Endothelial cell of umbilical vein (primary cell): ENCODE measurements around the gene HHATL.

Source experiments
- EZH2 ChIP-seq: IDR thresholded peaks from 2 replicates; pipeline ENCODE4 v1.6.1; 2012; ENCODE audit warnings: borderline replicate concordance, low read depth, mild to moderate bottlenecking, moderate library complexity, low read length, inconsistent platforms; ENCODE audit not compliant: severe bottlenecking
- JUN ChIP-seq: IDR thresholded peaks from 2 replicates; pipeline ENCODE4 v1.6.1; 2011; ENCODE audit warnings: borderline replicate concordance, low read depth; ENCODE audit not compliant: insufficient read length, insufficient read depth
- POLR2A ChIP-seq: IDR thresholded peaks from 2 replicates; pipeline ENCODE4 v1.6.1; 2012; ENCODE audit warnings: low read depth, mild to moderate bottlenecking, control low read depth, low read length
- POLR2AphosphoS5 ChIP-seq: IDR thresholded peaks from 2 replicates; pipeline ENCODE4 v1.6.1; 2012; ENCODE audit warnings: low read depth, mild to moderate bottlenecking, control low read depth, low read length, moderate library complexity; ENCODE audit not compliant: insufficient read depth
- TF ChIP-seq, protein P1 (sequence below), 2 donors: IDR thresholded peaks; 1 replicate in 1 of 2; 2 replicates in 1 of 2; pipeline ENCODE4 v1.5.1; 2011; ENCODE audit warnings: low read length in 2 of 2, mild to moderate bottlenecking in 2 of 2, moderate library complexity in 2 of 2, control low read depth in 1 of 2, inconsistent platforms in 1 of 2, low read depth in 1 of 2; ENCODE audit not compliant: insufficient read depth in 1 of 2; ENCODE audit errors: extremely low read depth in 1 of 2
- TF ChIP-seq, protein P2 (sequence below): IDR thresholded peaks from 2 replicates; pipeline ENCODE4 v1.6.1; 2011; ENCODE audit not compliant: insufficient read depth, insufficient read length

DNA sequence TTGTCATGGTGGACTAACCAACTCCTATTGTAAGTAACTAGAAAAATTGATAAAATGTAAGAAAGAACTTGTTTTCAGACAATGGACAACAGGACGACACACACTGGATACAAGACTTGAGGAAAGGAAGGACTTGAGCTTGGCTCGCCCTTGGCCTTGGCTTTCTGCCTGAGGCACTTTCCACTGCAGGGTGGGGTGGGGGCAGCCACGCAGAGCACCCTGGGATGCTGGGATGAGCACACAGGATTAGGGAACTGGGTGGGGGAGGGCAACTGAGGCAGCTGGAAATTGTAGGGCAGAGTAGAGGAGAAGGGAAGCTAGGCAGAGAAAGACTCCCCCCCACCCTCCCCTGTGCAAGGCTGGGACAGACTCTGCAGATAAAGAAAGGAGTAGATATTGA is 25.5 kb upstream of the HHATL start:
- no peak for TF ChIP-seq EZH2
- TF ChIP-seq, protein P1, sequence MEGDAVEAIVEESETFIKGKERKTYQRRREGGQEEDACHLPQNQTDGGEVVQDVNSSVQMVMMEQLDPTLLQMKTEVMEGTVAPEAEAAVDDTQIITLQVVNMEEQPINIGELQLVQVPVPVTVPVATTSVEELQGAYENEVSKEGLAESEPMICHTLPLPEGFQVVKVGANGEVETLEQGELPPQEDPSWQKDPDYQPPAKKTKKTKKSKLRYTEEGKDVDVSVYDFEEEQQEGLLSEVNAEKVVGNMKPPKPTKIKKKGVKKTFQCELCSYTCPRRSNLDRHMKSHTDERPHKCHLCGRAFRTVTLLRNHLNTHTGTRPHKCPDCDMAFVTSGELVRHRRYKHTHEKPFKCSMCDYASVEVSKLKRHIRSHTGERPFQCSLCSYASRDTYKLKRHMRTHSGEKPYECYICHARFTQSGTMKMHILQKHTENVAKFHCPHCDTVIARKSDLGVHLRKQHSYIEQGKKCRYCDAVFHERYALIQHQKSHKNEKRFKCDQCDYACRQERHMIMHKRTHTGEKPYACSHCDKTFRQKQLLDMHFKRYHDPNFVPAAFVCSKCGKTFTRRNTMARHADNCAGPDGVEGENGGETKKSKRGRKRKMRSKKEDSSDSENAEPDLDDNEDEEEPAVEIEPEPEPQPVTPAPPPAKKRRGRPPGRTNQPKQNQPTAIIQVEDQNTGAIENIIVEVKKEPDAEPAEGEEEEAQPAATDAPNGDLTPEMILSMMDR (IDR thresholded peaks at IDR 0.05; ENCODE audit: extremely low read depth in 1 of 2, insufficient read depth in 1 of 2, low read depth in 1 of 2, low read length in 2 of 2): no peak
- no peak for TF ChIP-seq POLR2A
- no peak for TF ChIP-seq POLR2AphosphoS5
- TF ChIP-seq, protein P2, sequence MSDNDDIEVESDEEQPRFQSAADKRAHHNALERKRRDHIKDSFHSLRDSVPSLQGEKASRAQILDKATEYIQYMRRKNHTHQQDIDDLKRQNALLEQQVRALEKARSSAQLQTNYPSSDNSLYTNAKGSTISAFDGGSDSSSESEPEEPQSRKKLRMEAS: no peak
- TF ChIP-seq JUN: no peak
